T47D (cell line): ENCODE data around the gene IL20.

Experiments
- DNase-seq, 2 experiments: peaks; one replicate each; pipeline versions ENCODE4 v3.0.0 to v3.0.0-alpha.2; 2011 to 2012; ENCODE audit warnings: low read depth in 1 of 2, low spot score in 1 of 2
- JUND ChIP-seq: IDR thresholded peaks from 2 replicates; pipeline ENCODE4 v1.6.1; 2012; ENCODE audit warnings: low read depth
- in situ Hi-C: cut with HindIII; loops from 2 replicates; pipeline ENCODE4 v1.10.0; 2016; ENCODE audit warnings: low sequenced_read_pairs, low pct_unique_long_range_greater_than_20kb

IL20 gene

DNA sequence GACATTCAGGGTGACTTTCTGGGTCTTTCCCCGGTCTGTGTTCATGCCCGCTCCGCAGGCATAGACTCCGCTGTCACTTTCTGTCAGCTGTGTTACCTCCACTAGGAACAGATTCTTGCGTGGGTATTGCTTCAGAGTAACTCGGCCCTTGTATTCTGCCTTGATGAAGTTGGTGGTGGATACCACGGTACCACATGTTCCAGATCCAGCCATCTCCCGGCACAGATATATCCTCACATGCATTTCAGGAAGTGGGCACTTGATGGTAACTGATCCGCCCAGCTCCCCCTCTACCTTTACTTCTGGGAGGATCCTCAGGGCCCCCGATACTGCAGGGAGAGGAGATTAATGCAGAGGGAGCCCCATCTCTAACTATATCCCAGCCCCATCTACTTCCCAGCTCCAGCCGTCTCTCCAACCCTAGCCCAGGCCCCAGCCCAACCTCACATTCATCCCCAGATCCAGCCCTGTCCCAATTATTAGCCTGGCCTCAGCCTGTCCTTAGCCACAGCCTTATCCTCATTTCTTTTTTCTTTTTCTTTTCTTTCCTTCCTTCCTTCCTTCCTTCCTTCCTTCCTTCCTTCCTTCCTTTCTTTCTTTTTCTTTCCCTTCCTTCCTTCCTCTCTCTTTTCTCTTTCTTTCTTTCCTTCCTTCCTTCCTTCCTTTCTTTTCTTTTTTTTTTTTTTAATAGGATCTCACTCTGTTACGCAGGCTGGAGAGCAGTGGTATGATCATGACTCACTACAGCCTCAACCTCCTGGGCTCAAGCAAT lies 48.5 kb downstream of the IL20 start:
- in situ Hi-C loops = no loop called here
- no peak for TF ChIP-seq JUND
- DNase-seq = no peak

- no peak for TF ChIP-seq JUND
- in situ Hi-C loops = no loop called here
- DNase-seq = no peak
Observed at GRCh38 chr1:206915030-206915735, 49.8 kb downstream of the IL20 start.

GRCh38 chr1:206916000-206916709 lies 50.7 kb downstream of the IL20 start:
- DNase-seq = no peak
- TF ChIP-seq JUND = no peak
- in situ Hi-C loops = no loop called here

DNA sequence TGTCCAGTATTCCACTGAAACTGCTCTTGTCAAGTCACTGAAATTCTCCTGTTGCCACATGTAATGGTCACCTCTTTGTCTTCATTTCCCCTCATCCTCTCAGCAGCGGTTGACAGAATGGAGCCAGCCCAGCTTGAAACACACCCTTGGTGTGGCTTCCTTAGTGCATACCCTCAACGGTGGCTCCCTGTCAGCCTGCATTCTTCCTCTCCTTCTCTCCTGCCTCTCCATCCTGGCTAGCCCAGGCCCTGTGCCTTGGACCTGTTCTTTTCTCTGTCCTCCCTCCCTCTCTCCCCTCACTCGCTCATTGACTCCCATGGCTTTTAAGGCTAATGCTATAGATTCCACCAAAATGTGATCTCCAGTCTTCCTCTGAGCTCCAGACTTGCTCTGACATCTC lies 52.7 kb downstream of the IL20 start:
- no peak for DNase-seq
- in situ Hi-C loops = no loop called here
- no peak for TF ChIP-seq JUND
